ENCODE data around the gene PPP2R3B.
"Not testable (repeated sequence)": the region's sequence is repeated elsewhere in the genome, so short reads cannot be mapped to it uniquely, and the experiment has no call there.

Gene PPP2R3B

GRCh38 chrX:386768-387575 is at the start of gene PPP2R3B:
TSS of gene PPP2R3B (minus strand) at chrX:386907. CDS start at chrX:386691, 216 bp downstream.
- peak; percentile 99 for DNase-seq

- DNase-seq, result no peak
Observed at GRCh38 chrX:435536-436122, 48.9 kb upstream of the PPP2R3B start.

- DNase-seq, result no peak
Observed at GRCh38 chrX:434946-435345, 48.2 kb upstream of the PPP2R3B start.

- no peak for DNase-seq
Observed at GRCh38 chrX:433771-434170, 47.1 kb upstream of the PPP2R3B start.

- DNase-seq, result not testable (repeated sequence)
Observed at GRCh38 chrX:432666-433065, 46.0 kb upstream of the PPP2R3B start.

GRCh38 chrX:431492-432111 is 44.9 kb upstream of the PPP2R3B start:
- DNase-seq, result no peak

GRCh38 chrX:431056-431455 is 44.3 kb upstream of the PPP2R3B start:
- no peak for DNase-seq

- no peak for DNase-seq
Observed at GRCh38 chrX:429266-429825, 42.6 kb upstream of the PPP2R3B start.

GRCh38 chrX:427812-428725 is 41.4 kb upstream of the PPP2R3B start:
- no peak for DNase-seq

GRCh38 chrX:426881-427280 is 40.2 kb upstream of the PPP2R3B start:
- DNase-seq, result no peak

- DNase-seq, result no peak
Observed at GRCh38 chrX:425056-425455, 38.3 kb upstream of the PPP2R3B start.

- no peak for DNase-seq
Observed at GRCh38 chrX:421646-422391, 35.1 kb upstream of the PPP2R3B start.

- no peak for DNase-seq
Observed at GRCh38 chrX:420496-421223, 34.0 kb upstream of the PPP2R3B start.

GRCh38 chrX:418927-419729 is 32.4 kb upstream of the PPP2R3B start:
- no peak for DNase-seq

GRCh38 chrX:415498-415897 is 28.8 kb upstream of the PPP2R3B start:
- DNase-seq, result not testable (repeated sequence)

GRCh38 chrX:413322-414201 is 26.9 kb upstream of the PPP2R3B start:
- no peak for DNase-seq

GRCh38 chrX:410296-410695 is 23.6 kb upstream of the PPP2R3B start:
- DNase-seq, result no peak

GRCh38 chrX:405149-405548 is 18.4 kb upstream of the PPP2R3B start:
- DNase-seq, result no peak

- no peak for DNase-seq
Observed at GRCh38 chrX:404656-405055, 17.9 kb upstream of the PPP2R3B start.

Data from activated effector memory CD4-positive, alpha-beta T cell treated with anti-CD3 and anti-CD28 coated beads, Interleukin-2, amount 50 U/mL, for 16 hours (primary cell).